Vagina (tissue), 2 donors: ENCODE data around the gene TRIM39. TPM values are rescaled to one million over a fixed set of nuclear protein-coding genes. Genes with fewer than 3 reads are reported as not detected.

Experiments
- DNase-seq, 2 donors: peaks; one replicate each; pipeline ENCODE4 v3.0.0-alpha.2; 2017; ENCODE audit errors: extremely low spot score in 2 of 2
- H3K27ac ChIP-seq: fragments of 200-600 bp; sonication (generic); one replicate; pipeline ENCODE4 v1.5.1; 2019
- H3K27me3 ChIP-seq: fragments of 200-600 bp; sonication (generic); one replicate; pipeline ENCODE4 v1.5.1; 2019
- H3K36me3 ChIP-seq, 2 donors: fragments of 200-600 bp; sonication (generic); one replicate each; pipeline ENCODE4 v1.5.1; 2017 to 2019
- H3K4me1 ChIP-seq: fragments of 200-600 bp; sonication (generic); one replicate; pipeline ENCODE4 v1.5.1; 2019
- H3K4me3 ChIP-seq, 2 donors: fragments of 200-600 bp; sonication (generic); 1 replicate in 1 of 2; 2 replicates in 1 of 2; pipeline ENCODE4 v1.5.1; 2016 to 2019
- H3K9me3 ChIP-seq: fragments of 200-600 bp; sonication (generic); one replicate; pipeline ENCODE4 v1.5.1; 2019
- CTCF ChIP-seq, 3 experiments: fragments of 450-650 bp in 2 of 3; fragments of 200-600 bp in 1 of 3; sonication (generic) in 1 of 3; IDR thresholded peaks; one replicate each; pipeline ENCODE4 v1.5.1; 2017 to 2019; ENCODE audit warnings: antibody characterized with exemption in 3 of 3, mild to moderate bottlenecking in 2 of 3, moderate library complexity in 2 of 3
- POLR2A ChIP-seq, 2 donors: fragments of 450-650 bp; IDR thresholded peaks; one replicate each; pipeline ENCODE4 v1.6.1; 2017; ENCODE audit warnings: antibody characterized with exemption in 2 of 2, mild to moderate bottlenecking in 2 of 2, moderate library complexity in 2 of 2
- POLR2AphosphoS5 ChIP-seq, 2 donors: sonication (generic); formaldehyde crosslinking; IDR thresholded peaks; one replicate each; pipeline ENCODE4 v1.9.0; 2017; ENCODE audit warnings: antibody characterized with exemption in 2 of 2, mild to moderate bottlenecking in 2 of 2, low read depth in 1 of 2; ENCODE audit not compliant: insufficient read depth in 1 of 2
- intact Hi-C: fragments of 100-400 bp; cut with DNase I; formaldehyde crosslinking; loops from one replicate; pipeline ENCODE4 v1.15.1; 2023
- total RNA-seq: library from RNA; depleted of rRNA; stranded (reverse); fragments of >200 nt; gene quantifications from one replicate; pipeline ENCODE4 v1.2.3, GENCODE V29; 2016

Gene TRIM39
- total RNA-seq, 1 donor from 2014 or later = 10.1 TPM

GRCh38 chr6:30355281-30355680 is 28.6 kb downstream of the TRIM39 start:
- H3K27me3 ChIP-seq = peaks cover 10% of the 10 kb centered on the region
- no peak overlapping the region for H3K4me3 ChIP-seq
- no peak overlapping the region for H3K27ac ChIP-seq
- H3K9me3 ChIP-seq = no peaks in the 10 kb centered on the region
- TF ChIP-seq CTCF (IDR thresholded peaks at IDR 0.05) (no peak), POLR2A (IDR thresholded peaks at IDR 0.05) (no peak), POLR2AphosphoS5 (IDR thresholded peaks at IDR 0.05; ENCODE audit: insufficient read depth in 1 of 2, low read depth in 1 of 2) (no peak)
- no peaks in the 10 kb centered on the region for H3K36me3 ChIP-seq
- DNase-seq = no peak
- intact Hi-C loops = no loop called here
- no peaks in the 10 kb centered on the region for H3K4me1 ChIP-seq

GRCh38 chr6:30356536-30356935 is 29.8 kb downstream of the TRIM39 start:
- H3K4me3 ChIP-seq = peak overlapping the region in 1 of 2 donors; percentile 6
- peaks cover 10% of the 10 kb centered on the region for H3K27me3 ChIP-seq
- H3K9me3 ChIP-seq = no peaks in the 10 kb centered on the region
- no peaks in the 10 kb centered on the region for H3K36me3 ChIP-seq
- no peak overlapping the region for H3K27ac ChIP-seq
- no peak for DNase-seq
- H3K4me1 ChIP-seq = no peaks in the 10 kb centered on the region
- no peak for TF ChIP-seq CTCF (IDR thresholded peaks at IDR 0.05)
- no peak for TF ChIP-seq POLR2A (IDR thresholded peaks at IDR 0.05)
- TF ChIP-seq POLR2AphosphoS5 (IDR thresholded peaks at IDR 0.05; ENCODE audit: insufficient read depth in 1 of 2, low read depth in 1 of 2) = no peak
- intact Hi-C loops = no loop called here

- Histone ChIP-seq H3K4me1 (no peaks in the 10 kb centered on the region), H3K36me3 (no peaks in the 10 kb centered on the region), H3K27me3 (peaks cover 10% of the 10 kb centered on the region), H3K9me3 (no peaks in the 10 kb centered on the region), H3K27ac (no peak overlapping the region), H3K4me3 (peak overlapping the region; percentile 14 to 41)
- TF ChIP-seq POLR2AphosphoS5 (IDR thresholded peaks at IDR 0.05; ENCODE audit: insufficient read depth in 1 of 2, low read depth in 1 of 2) (peak in 1 of 2 donors; percentile 54), CTCF (IDR thresholded peaks at IDR 0.05) (peak in 2 of 3 experiments; percentile 40 to 58), POLR2A (IDR thresholded peaks at IDR 0.05) (no peak)
- intact Hi-C loops = no loop called here
- DNase-seq = no peak
Measured at GRCh38 chr6:30357678-30358540, 31.2 kb downstream of the TRIM39 start.

GRCh38 chr6:30359276-30359675 is 32.5 kb downstream of the TRIM39 start:
- no peak for DNase-seq
- intact Hi-C loops = no loop called here
- no peaks in the 10 kb centered on the region for H3K36me3 ChIP-seq
- H3K27me3 ChIP-seq = peaks cover 10% of the 10 kb centered on the region
- no peak overlapping the region for H3K4me3 ChIP-seq
- H3K4me1 ChIP-seq = no peaks in the 10 kb centered on the region
- TF ChIP-seq POLR2A (IDR thresholded peaks at IDR 0.05) (no peak), POLR2AphosphoS5 (IDR thresholded peaks at IDR 0.05; ENCODE audit: insufficient read depth in 1 of 2, low read depth in 1 of 2) (no peak), CTCF (IDR thresholded peaks at IDR 0.05) (no peak)
- no peak overlapping the region for H3K27ac ChIP-seq
- no peaks in the 10 kb centered on the region for H3K9me3 ChIP-seq

- Histone ChIP-seq H3K4me1 (no peaks in the 10 kb centered on the region), H3K9me3 (no peaks in the 10 kb centered on the region), H3K27me3 (peaks cover 10% of the 10 kb centered on the region), H3K4me3 (no peak overlapping the region), H3K27ac (no peak overlapping the region), H3K36me3 (no peaks in the 10 kb centered on the region)
- DNase-seq = no peak
- TF ChIP-seq CTCF (IDR thresholded peaks at IDR 0.05) = no peak
- intact Hi-C loops = no loop called here
Measured at GRCh38 chr6:30360139-30360538, 33.4 kb downstream of the TRIM39 start.
